ENCODE data around the gene ARHGEF4.

GRCh38 chr2:130986890-130987493, 150.3 kb downstream of the ARHGEF4 start:
- TF ChIP-seq CTCF (IDR thresholded peaks at IDR 0.05; ENCODE audit: low read length) = no peak
- no peak for TF ChIP-seq EZH2phosphoT487 (IDR thresholded peaks at IDR 0.05; ENCODE audit: low read length)
